Breast epithelium (tissue), 4 donors: Measurements from ENCODE around the gene MAML3. TPM values are rescaled to one million over a fixed set of nuclear protein-coding genes. Genes with fewer than 3 reads are reported as not detected.

Experiments
- DNase-seq, 2 donors: peaks; one replicate each; pipeline ENCODE4 v3.0.0-alpha.2; 2019; ENCODE audit warnings: low spot score in 2 of 2
- H3K27ac ChIP-seq, 2 donors: fragments of 200-600 bp; sonication (generic) in 1 of 2; one replicate each; pipeline ENCODE4 v1.5.1; 2016 to 2019; ENCODE audit warnings: mild to moderate bottlenecking in 1 of 2
- H3K27me3 ChIP-seq, 2 donors: fragments of 200-600 bp; sonication (generic) in 1 of 2; one replicate each; pipeline versions ENCODE4 v1.5.1 to v1.6.0; 2017 to 2019; ENCODE audit warnings: control low read depth in 1 of 2, mild to moderate bottlenecking in 1 of 2
- H3K36me3 ChIP-seq: fragments of 200-600 bp; one replicate; pipeline ENCODE4 v1.5.1; 2019
- H3K4me1 ChIP-seq, 2 donors: fragments of 200-600 bp; sonication (generic); one replicate each; pipeline ENCODE4 v1.5.1; 2016 to 2019; ENCODE audit warnings: control low read depth in 1 of 2
- H3K4me3 ChIP-seq, 3 donors: fragments of 200-600 bp; sonication (generic); 1 replicate in 2 of 3; 2 replicates in 1 of 3; pipeline ENCODE4 v1.5.1; 2016 to 2019; ENCODE audit warnings: mild to moderate bottlenecking in 3 of 3, moderate library complexity in 2 of 3
- H3K9me3 ChIP-seq, 2 donors: fragments of 200-600 bp; sonication (generic) in 1 of 2; one replicate each; pipeline ENCODE4 v1.5.1; 2016 to 2019; ENCODE audit warnings: control low read depth in 1 of 2
- POLR2A ChIP-seq: fragments of 450-650 bp; IDR thresholded peaks from one replicate; pipeline ENCODE4 v1.6.1; 2016; ENCODE audit warnings: antibody characterized with exemption, mild to moderate bottlenecking, moderate library complexity
- POLR2AphosphoS5 ChIP-seq, 3 donors: sonication (generic); formaldehyde crosslinking; IDR thresholded peaks; one replicate each; pipeline ENCODE4 v1.6.1; 2017; ENCODE audit warnings: antibody characterized with exemption in 3 of 3
- intact Hi-C: fragments of 100-400 bp; cut with DNase I; formaldehyde crosslinking; loops from one replicate; pipeline ENCODE4 v1.15.1; 2023; ENCODE audit warnings: low total_unique reads
- total RNA-seq, 3 donors: library from RNA; depleted of rRNA; stranded (reverse); fragments of >200 nt; gene quantifications; one replicate each; pipeline ENCODE4 v1.1.0, GENCODE V29; 2016
- TF ChIP-seq, protein P1 (sequence below), 3 donors: fragments of 450-650 bp; IDR thresholded peaks; one replicate each; pipeline ENCODE4 v1.5.1; 2016 to 2017; ENCODE audit warnings: antibody characterized with exemption in 3 of 3, mild to moderate bottlenecking in 3 of 3, moderate library complexity in 3 of 3

The MAML3 gene
- total RNA-seq, 3 donors from 2014 or later, result 5.0 to 16.8 (median 11.1) TPM

DNA sequence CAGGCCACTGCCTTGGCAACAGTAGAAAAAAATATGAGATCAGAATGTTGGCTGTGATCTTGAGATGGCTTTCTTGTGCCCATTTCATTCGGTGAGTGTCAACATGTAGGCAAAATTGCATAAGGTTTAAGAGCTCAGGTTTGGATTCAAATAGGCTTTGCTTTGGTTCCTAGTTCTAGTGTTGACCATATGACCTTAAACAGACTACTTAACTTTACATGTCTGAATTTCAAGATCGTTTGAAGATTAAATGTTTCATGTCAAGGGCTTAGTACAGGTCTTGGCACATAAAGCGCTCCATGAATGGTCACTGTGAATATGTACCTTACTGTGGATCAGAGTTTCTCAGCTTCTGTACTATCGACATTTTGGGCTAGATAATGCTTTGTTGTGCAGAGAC, 284.2 kb downstream of the MAML3 start:
- intact Hi-C loops, result no loop called here
- Histone ChIP-seq H3K4me3 (no peak overlapping the region), H3K9me3 (no peaks in the 10 kb centered on the region), H3K27me3 (no peaks in the 10 kb centered on the region), H3K36me3 (no peaks in the 10 kb centered on the region), H3K27ac (no peak overlapping the region), H3K4me1 (no peaks in the 10 kb centered on the region)
- DNase-seq, result no peak
- TF ChIP-seq POLR2AphosphoS5 (IDR thresholded peaks at IDR 0.05) (no peak), POLR2A (no peak)
- TF ChIP-seq, protein P1, sequence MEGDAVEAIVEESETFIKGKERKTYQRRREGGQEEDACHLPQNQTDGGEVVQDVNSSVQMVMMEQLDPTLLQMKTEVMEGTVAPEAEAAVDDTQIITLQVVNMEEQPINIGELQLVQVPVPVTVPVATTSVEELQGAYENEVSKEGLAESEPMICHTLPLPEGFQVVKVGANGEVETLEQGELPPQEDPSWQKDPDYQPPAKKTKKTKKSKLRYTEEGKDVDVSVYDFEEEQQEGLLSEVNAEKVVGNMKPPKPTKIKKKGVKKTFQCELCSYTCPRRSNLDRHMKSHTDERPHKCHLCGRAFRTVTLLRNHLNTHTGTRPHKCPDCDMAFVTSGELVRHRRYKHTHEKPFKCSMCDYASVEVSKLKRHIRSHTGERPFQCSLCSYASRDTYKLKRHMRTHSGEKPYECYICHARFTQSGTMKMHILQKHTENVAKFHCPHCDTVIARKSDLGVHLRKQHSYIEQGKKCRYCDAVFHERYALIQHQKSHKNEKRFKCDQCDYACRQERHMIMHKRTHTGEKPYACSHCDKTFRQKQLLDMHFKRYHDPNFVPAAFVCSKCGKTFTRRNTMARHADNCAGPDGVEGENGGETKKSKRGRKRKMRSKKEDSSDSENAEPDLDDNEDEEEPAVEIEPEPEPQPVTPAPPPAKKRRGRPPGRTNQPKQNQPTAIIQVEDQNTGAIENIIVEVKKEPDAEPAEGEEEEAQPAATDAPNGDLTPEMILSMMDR (IDR thresholded peaks at IDR 0.05), result no peak

- Histone ChIP-seq H3K4me3 (no peak overlapping the region), H3K36me3 (no peaks in the 10 kb centered on the region), H3K9me3 (no peaks in the 10 kb centered on the region), H3K4me1 (no peaks in the 10 kb centered on the region), H3K27ac (no peak overlapping the region), H3K27me3 (no peaks in the 10 kb centered on the region)
- no peak for DNase-seq
- TF ChIP-seq, protein P1 (IDR thresholded peaks at IDR 0.05), result no peak
- TF ChIP-seq POLR2AphosphoS5 (IDR thresholded peaks at IDR 0.05) (no peak), POLR2A (no peak)
- intact Hi-C loops, result no loop called here
Measured at GRCh38 chr4:139866276-139866962, 287.6 kb downstream of the MAML3 start.

DNA sequence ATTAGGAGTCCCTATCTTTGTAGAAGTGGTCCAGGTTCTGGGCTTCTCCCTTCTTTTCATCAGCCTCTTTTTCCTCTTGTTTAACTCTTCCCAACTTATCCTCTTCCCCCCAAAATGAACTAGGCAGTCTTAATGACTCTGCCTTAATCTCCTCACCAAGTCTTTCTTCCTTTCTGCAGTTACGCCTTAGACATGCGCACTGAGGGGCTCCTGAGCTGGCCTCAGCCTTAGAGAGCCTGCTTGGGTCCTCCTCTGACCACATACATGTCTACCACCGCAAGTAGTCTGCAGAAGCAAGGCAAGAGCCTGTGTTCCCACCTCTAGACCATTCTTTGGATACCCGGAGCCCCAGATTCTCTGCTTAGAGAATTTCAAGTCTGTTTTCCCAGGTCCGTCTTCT, 288.4 kb downstream of the MAML3 start:
- Histone ChIP-seq H3K4me1 (no peaks in the 10 kb centered on the region), H3K27ac (no peak overlapping the region), H3K4me3 (no peak overlapping the region), H3K27me3 (no peaks in the 10 kb centered on the region), H3K9me3 (no peaks in the 10 kb centered on the region), H3K36me3 (no peaks in the 10 kb centered on the region)
- no peak for DNase-seq
- TF ChIP-seq POLR2A (no peak), POLR2AphosphoS5 (IDR thresholded peaks at IDR 0.05) (no peak)
- TF ChIP-seq, protein P1 (IDR thresholded peaks at IDR 0.05), result no peak
- intact Hi-C loops, result no loop called here

DNA sequence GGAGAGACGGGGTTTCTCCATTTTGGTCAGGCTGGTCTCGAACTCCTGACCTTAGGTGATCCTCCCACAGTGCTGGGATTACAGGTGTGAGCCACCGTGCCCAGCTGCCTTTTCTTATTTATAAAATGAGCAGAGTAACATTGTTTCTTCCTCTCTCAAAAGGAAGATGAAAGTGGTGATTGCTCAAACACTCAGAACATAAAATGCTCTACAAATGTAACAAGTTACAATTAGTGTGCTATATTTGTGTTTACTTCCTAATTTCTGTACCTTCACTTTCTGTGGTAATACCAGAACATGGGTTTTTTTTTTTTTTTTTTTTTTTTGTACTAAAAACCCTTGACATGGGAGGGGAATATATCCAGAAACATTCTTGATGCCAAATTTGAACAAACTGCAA, 290.5 kb downstream of the MAML3 start:
- no peak for TF ChIP-seq POLR2A
- no peak for TF ChIP-seq POLR2AphosphoS5 (IDR thresholded peaks at IDR 0.05)
- TF ChIP-seq, protein P1 (IDR thresholded peaks at IDR 0.05), result no peak
- H3K36me3 ChIP-seq, result no peaks in the 10 kb centered on the region
- intact Hi-C loops, result no loop called here
- H3K4me3 ChIP-seq, result no peak overlapping the region
- H3K27ac ChIP-seq, result no peak overlapping the region
- DNase-seq, result no peak
- no peaks in the 10 kb centered on the region for H3K27me3 ChIP-seq
- no peaks in the 10 kb centered on the region for H3K9me3 ChIP-seq
- no peaks in the 10 kb centered on the region for H3K4me1 ChIP-seq

DNA sequence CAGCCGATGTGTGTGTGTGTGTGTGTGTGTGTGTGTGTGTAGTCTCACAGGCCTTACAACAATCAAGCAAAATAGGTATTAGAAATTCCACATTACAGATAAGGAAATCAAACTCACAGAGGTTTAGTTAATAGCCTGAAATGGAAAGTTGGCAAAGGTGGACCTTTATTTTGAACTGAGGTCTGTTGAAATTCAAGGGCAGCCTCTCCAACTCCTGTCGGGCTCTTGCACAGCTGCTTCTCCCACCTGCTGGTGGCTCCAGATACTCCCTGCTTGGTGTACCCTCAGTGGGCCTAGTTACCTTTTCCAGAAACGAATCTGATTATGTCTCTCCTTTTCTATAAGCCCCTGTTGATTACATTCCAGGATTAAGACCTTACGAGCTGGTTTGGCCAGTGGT, 292.5 kb downstream of the MAML3 start:
- no peaks in the 10 kb centered on the region for H3K27me3 ChIP-seq
- H3K36me3 ChIP-seq, result no peaks in the 10 kb centered on the region
- DNase-seq, result no peak
- no peak for TF ChIP-seq POLR2AphosphoS5 (IDR thresholded peaks at IDR 0.05)
- TF ChIP-seq, protein P1 (IDR thresholded peaks at IDR 0.05), result no peak
- no peak for TF ChIP-seq POLR2A
- H3K9me3 ChIP-seq, result no peaks in the 10 kb centered on the region
- intact Hi-C loops, result no loop called here
- no peak overlapping the region for H3K4me3 ChIP-seq
- H3K4me1 ChIP-seq, result no peaks in the 10 kb centered on the region
- H3K27ac ChIP-seq, result no peak overlapping the region
